Panc1 (cell line): ENCODE data around the gene TMEM161B. TPM values are rescaled to one million over a fixed set of nuclear protein-coding genes. Genes with fewer than 3 reads are reported as not detected.

Experiments
- ATAC-seq: fragments of 200-7000 bp; cut with Tn5 transposase; 2 replicates; pipeline ENCODE4 v1.9.1; 2020; ENCODE audit warnings: mild to moderate bottlenecking, moderate library complexity
- BruUV-seq: library from RNA; stranded (reverse); fragments of 400-500 nt; replicated peaks from 2 replicates; lab custom pipeline; 2021; lab: Mats Ljungman, UMichigan
- CTCF ChIA-PET: fragments of 300-600 bp; sonication (Branson Sonifier 250); formaldehyde crosslinking; loops from one replicate; lab custom pipeline; 2022; ENCODE audit warnings: antibody characterized with exemption; lab: Charles Lee
- POLR2A ChIA-PET: fragments of 300-600 bp; sonication (Branson Sonifier 250); formaldehyde crosslinking; loops from one replicate; lab custom pipeline; 2022; ENCODE audit warnings: antibody characterized with exemption; lab: Charles Lee
- DNase-seq: peaks from one replicate; pipeline ENCODE4 v3.0.0-alpha.2; 2010; ENCODE audit warnings: low read depth, low spot score
- H3K27ac ChIP-seq: 2 replicates; pipeline ENCODE4 v1.5.1; 2011; ENCODE audit warnings: mild to moderate bottlenecking, low read length, inconsistent platforms
- H3K27me3 ChIP-seq: fragments of 200-500 bp; sonication (Bioruptor generic); 2 replicates; pipeline ENCODE4 v1.6.0; 2014; ENCODE audit warnings: low read length, inconsistent platforms; ENCODE audit not compliant: control insufficient read depth, insufficient read depth
- H3K36me3 ChIP-seq: fragments of 200-500 bp; sonication (Bioruptor generic); 2 replicates; pipeline ENCODE4 v1.5.1; 2014; ENCODE audit warnings: inconsistent platforms, mild to moderate bottlenecking, low read length, moderate library complexity; ENCODE audit not compliant: control insufficient read depth, insufficient read depth
- H3K4me1 ChIP-seq: 2 replicates; pipeline ENCODE4 v1.5.1; 2011; ENCODE audit warnings: inconsistent platforms, mild to moderate bottlenecking, low read length, moderate library complexity; ENCODE audit not compliant: control insufficient read depth, insufficient read depth
- H3K4me3 ChIP-seq, 2 experiments: 2 replicates each; pipeline ENCODE4 v1.5.1; 2011 to 2012; ENCODE audit warnings: low read depth in 2 of 2, low read length in 2 of 2, mild to moderate bottlenecking in 2 of 2, inconsistent platforms in 1 of 2, moderate library complexity in 1 of 2
- H3K9me3 ChIP-seq: fragments of 200-500 bp; sonication (Bioruptor generic); 2 replicates; pipeline ENCODE4 v1.5.1; 2014; ENCODE audit warnings: low read depth, mild to moderate bottlenecking, inconsistent platforms, low read length, moderate library complexity; ENCODE audit not compliant: control insufficient read depth, insufficient read depth
- POLR2AphosphoS5 ChIP-seq: IDR thresholded peaks from 2 replicates; pipeline ENCODE4 v1.6.1; 2012; ENCODE audit warnings: mild to moderate bottlenecking, low read depth, low read length, moderate library complexity
- SIN3A ChIP-seq: IDR thresholded peaks from 2 replicates; pipeline ENCODE4 v1.6.1; 2012; ENCODE audit warnings: low read depth, mild to moderate bottlenecking, low read length, moderate library complexity, borderline replicate concordance; ENCODE audit not compliant: insufficient read depth
- TCF7L2 ChIP-seq: IDR thresholded peaks from 2 replicates; pipeline ENCODE4 v1.6.1; 2011; ENCODE audit warnings: mild to moderate bottlenecking, low read depth, low read length, inconsistent platforms
- in situ Hi-C: cut with HindIII; loops from 2 replicates; pipeline ENCODE4 v1.10.0; 2016; ENCODE audit warnings: low sequenced_read_pairs, low pct_unique_long_range_greater_than_20kb
- intact Hi-C: fragments of 100-400 bp; cut with micrococcal nuclease; formaldehyde crosslinking; loops from one replicate; pipeline ENCODE4 v1.10.0; 2022; ENCODE audit not compliant: unreplicated experiment
- total RNA-seq: library from RNA; stranded (reverse); gene quantifications from one replicate; pipeline ENCODE4 v1.2.1, GENCODE V29; 2021; ENCODE audit not compliant: unreplicated experiment
- TF ChIP-seq, protein P1 (sequence below): fragments of 450-650 bp; IDR thresholded peaks from 2 replicates; pipeline ENCODE4 v1.5.1; 2017; ENCODE audit warnings: mild to moderate bottlenecking
- TF ChIP-seq, protein P2 (sequence below), 2 experiments: IDR thresholded peaks; 2 replicates each; pipeline ENCODE4 v1.6.1; 2011 to 2012; ENCODE audit warnings: low read depth in 2 of 2, control low read depth in 1 of 2, low read length in 1 of 2, mild to moderate bottlenecking in 1 of 2, moderate library complexity in 1 of 2; ENCODE audit not compliant: insufficient read depth in 1 of 2

The TMEM161B gene
- total RNA-seq, 1 experiment from 2014 or later = 16.3 TPM

DNA sequence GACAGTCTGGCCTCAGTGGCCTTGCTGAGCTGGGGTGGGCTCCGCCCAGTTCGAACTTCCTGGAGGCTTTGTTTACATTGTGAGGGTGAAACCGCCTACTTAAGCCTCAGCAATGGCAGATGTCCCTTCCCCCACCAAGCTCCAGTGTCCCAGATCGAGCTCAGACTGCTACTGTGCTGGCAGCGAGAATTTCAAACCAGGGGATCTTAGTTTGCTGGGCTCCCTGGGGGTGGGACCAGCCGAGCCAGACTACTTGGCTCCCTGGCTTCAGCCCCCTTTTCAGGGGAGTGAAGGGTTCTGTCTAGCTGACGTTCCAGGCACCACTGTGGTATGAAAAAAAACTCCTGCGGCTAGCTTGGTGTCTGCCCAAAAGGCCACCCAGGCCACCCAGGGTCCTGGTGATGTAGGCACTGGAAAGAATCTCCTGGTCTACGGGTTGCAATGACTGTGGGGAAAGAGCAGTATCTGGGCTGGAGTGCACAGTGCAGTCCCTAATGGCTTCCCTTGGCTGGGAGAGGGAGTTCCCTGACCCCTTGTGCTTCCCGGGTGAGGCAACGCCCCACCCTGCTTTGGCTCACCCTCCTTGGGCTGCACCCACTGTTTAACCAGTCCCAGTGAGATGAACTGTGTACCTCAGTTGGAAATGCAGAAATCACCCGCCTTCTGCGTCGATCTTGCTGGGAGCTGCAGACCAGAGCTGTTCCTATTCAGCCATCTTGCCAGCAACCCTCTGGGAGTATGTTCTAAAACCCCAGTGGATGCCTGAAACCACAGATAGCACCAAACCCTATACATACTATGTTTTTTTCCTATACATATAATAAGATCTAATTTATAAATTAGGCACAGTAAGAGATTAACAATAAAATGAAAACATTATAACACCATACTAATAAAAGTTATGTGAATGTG is 95.5 kb downstream of the TMEM161B start:
- in situ Hi-C loops = no loop called here
- BruUV-seq = no TSS peak
- intact Hi-C loops = no loop called here
- Histone ChIP-seq H3K4me3 (0 out of 4 replicates have a peak overlapping the region, but pooled peaks of 1 of the 2 experiments have one; percentile 3), H3K27ac (no peak overlapping the region), H3K36me3 (no peaks in the 10 kb centered on the region), H3K4me1 (no peaks in the 10 kb centered on the region), H3K9me3 (no peaks in the 10 kb centered on the region), H3K27me3 (no peaks in the 10 kb centered on the region)
- ChIA-PET CTCF (no interaction called here), POLR2A (no interaction called here)
- no peak for DNase-seq
- TF ChIP-seq POLR2AphosphoS5 (no peak), SIN3A (no peak), TCF7L2 (no peak)
- TF ChIP-seq, protein P1, sequence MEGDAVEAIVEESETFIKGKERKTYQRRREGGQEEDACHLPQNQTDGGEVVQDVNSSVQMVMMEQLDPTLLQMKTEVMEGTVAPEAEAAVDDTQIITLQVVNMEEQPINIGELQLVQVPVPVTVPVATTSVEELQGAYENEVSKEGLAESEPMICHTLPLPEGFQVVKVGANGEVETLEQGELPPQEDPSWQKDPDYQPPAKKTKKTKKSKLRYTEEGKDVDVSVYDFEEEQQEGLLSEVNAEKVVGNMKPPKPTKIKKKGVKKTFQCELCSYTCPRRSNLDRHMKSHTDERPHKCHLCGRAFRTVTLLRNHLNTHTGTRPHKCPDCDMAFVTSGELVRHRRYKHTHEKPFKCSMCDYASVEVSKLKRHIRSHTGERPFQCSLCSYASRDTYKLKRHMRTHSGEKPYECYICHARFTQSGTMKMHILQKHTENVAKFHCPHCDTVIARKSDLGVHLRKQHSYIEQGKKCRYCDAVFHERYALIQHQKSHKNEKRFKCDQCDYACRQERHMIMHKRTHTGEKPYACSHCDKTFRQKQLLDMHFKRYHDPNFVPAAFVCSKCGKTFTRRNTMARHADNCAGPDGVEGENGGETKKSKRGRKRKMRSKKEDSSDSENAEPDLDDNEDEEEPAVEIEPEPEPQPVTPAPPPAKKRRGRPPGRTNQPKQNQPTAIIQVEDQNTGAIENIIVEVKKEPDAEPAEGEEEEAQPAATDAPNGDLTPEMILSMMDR = no peak
- TF ChIP-seq, protein P2, sequence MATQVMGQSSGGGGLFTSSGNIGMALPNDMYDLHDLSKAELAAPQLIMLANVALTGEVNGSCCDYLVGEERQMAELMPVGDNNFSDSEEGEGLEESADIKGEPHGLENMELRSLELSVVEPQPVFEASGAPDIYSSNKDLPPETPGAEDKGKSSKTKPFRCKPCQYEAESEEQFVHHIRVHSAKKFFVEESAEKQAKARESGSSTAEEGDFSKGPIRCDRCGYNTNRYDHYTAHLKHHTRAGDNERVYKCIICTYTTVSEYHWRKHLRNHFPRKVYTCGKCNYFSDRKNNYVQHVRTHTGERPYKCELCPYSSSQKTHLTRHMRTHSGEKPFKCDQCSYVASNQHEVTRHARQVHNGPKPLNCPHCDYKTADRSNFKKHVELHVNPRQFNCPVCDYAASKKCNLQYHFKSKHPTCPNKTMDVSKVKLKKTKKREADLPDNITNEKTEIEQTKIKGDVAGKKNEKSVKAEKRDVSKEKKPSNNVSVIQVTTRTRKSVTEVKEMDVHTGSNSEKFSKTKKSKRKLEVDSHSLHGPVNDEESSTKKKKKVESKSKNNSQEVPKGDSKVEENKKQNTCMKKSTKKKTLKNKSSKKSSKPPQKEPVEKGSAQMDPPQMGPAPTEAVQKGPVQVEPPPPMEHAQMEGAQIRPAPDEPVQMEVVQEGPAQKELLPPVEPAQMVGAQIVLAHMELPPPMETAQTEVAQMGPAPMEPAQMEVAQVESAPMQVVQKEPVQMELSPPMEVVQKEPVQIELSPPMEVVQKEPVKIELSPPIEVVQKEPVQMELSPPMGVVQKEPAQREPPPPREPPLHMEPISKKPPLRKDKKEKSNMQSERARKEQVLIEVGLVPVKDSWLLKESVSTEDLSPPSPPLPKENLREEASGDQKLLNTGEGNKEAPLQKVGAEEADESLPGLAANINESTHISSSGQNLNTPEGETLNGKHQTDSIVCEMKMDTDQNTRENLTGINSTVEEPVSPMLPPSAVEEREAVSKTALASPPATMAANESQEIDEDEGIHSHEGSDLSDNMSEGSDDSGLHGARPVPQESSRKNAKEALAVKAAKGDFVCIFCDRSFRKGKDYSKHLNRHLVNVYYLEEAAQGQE (IDR thresholded peaks at IDR 0.05; ENCODE audit: insufficient read depth in 1 of 2, low read depth in 2 of 2, low read length in 1 of 2) = no peak
- ATAC-seq = no peak

DNA sequence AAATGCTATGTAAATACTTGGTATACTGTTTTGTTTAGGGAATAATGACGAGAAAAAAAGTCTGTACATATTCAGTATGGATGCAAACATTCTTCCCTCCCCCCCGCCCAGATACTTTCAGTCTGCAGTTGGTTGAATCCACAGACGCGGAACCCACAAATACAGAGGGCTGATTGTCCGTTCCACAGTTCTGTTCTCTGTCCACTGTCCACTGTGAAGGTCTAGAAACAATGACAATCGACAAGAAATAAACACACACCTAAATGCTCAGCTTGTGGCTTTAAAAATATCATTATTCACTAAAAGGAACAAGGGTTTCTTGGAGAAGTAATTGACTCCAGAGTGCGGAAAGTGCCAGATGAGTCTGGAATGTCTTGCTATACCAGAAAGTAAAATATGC is 109.1 kb downstream of the TMEM161B start:
- DNase-seq = no peak
- BruUV-seq = no TSS peak
- in situ Hi-C loops = no loop called here

More for the DNA sequence above, 109.1 kb downstream of the TMEM161B start:
- ChIA-PET POLR2A (no interaction called here), CTCF (no interaction called here)
- no peak for ATAC-seq
- Histone ChIP-seq H3K27ac (no peak overlapping the region), H3K36me3 (no peaks in the 10 kb centered on the region), H3K4me3 (no peak overlapping the region), H3K4me1 (no peaks in the 10 kb centered on the region), H3K9me3 (no peaks in the 10 kb centered on the region), H3K27me3 (no peaks in the 10 kb centered on the region; the same call in 1 of the 2 replicates)
- TF ChIP-seq SIN3A (no peak), POLR2AphosphoS5 (no peak), TCF7L2 (no peak)
- TF ChIP-seq, protein P2 (IDR thresholded peaks at IDR 0.05; ENCODE audit: insufficient read depth in 1 of 2, low read depth in 2 of 2, low read length in 1 of 2) = no peak
- TF ChIP-seq, protein P1 = no peak
- intact Hi-C loops = no loop called here
